Thyroid gland (tissue), 4 donors: Measurements from ENCODE around the gene NCS1.

Experiments
- POLR2A ChIP-seq, 2 donors: fragments of 450-650 bp; IDR thresholded peaks; one replicate each; pipeline ENCODE4 v1.6.1; 2017; ENCODE audit warnings: antibody characterized with exemption in 2 of 2, mild to moderate bottlenecking in 2 of 2, moderate library complexity in 1 of 2
- TF ChIP-seq, protein P1 (sequence below), 6 experiments: fragments of 200-600 bp in 3 of 6; fragments of 450-650 bp in 3 of 6; sonication (generic) in 3 of 6; IDR thresholded peaks; one replicate each; pipeline ENCODE4 v1.5.1; 2016 to 2019; ENCODE audit warnings: antibody characterized with exemption in 6 of 6, mild to moderate bottlenecking in 2 of 6, inconsistent platforms in 1 of 6, moderate library complexity in 1 of 6

GRCh38 chr9:130204959-130205358, 32.8 kb downstream of the NCS1 start:
- TF ChIP-seq, protein P1, sequence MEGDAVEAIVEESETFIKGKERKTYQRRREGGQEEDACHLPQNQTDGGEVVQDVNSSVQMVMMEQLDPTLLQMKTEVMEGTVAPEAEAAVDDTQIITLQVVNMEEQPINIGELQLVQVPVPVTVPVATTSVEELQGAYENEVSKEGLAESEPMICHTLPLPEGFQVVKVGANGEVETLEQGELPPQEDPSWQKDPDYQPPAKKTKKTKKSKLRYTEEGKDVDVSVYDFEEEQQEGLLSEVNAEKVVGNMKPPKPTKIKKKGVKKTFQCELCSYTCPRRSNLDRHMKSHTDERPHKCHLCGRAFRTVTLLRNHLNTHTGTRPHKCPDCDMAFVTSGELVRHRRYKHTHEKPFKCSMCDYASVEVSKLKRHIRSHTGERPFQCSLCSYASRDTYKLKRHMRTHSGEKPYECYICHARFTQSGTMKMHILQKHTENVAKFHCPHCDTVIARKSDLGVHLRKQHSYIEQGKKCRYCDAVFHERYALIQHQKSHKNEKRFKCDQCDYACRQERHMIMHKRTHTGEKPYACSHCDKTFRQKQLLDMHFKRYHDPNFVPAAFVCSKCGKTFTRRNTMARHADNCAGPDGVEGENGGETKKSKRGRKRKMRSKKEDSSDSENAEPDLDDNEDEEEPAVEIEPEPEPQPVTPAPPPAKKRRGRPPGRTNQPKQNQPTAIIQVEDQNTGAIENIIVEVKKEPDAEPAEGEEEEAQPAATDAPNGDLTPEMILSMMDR (IDR thresholded peaks at IDR 0.05): no peak
- TF ChIP-seq POLR2A (IDR thresholded peaks at IDR 0.05): no peak
